Measurements from ENCODE around the gene TRNP1. TPM values are rescaled to one million over a fixed set of nuclear protein-coding genes. Genes with fewer than 3 reads are reported as not detected.

The TRNP1 gene
- total RNA-seq, 1 donor from 2014 or later: 22.7 TPM

- no peak for DNase-seq (ENCODE audit: low spot score)
- no peak for ATAC-seq
- intact Hi-C loops (cut with DNase I): loop anchor here (5.0 kb wide), 1 partner anchor 104 kb away; no protein-coding TSS in a partner anchor
Measured at GRCh38 chr1:26998429-26999300, 5.2 kb downstream of the TRNP1 start.

GRCh38 chr1:26999440-26999987 is 6.0 kb downstream of the TRNP1 start:
- DNase-seq (ENCODE audit: low spot score) (no peak), ATAC-seq (peak; percentile 65)
- intact Hi-C loops (cut with DNase I): loop anchor here (5.0 kb wide), 1 partner anchor 103 kb away; no protein-coding TSS in a partner anchor

- intact Hi-C loops (cut with DNase I): no loop called here
- no peak for DNase-seq (ENCODE audit: low spot score)
- ATAC-seq: no peak
Measured at GRCh38 chr1:27000090-27000816, 6.8 kb downstream of the TRNP1 start.

- ATAC-seq (no peak), DNase-seq (ENCODE audit: low spot score) (no peak)
- intact Hi-C loops (cut with DNase I): no loop called here
Measured at GRCh38 chr1:27000817-27001460, 7.4 kb downstream of the TRNP1 start.

GRCh38 chr1:27001570-27002360 is 8.3 kb downstream of the TRNP1 start:
- intact Hi-C loops (cut with DNase I): no loop called here
- DNase-seq (ENCODE audit: low spot score): peak; percentile 80
- ATAC-seq: peak; percentile 75

GRCh38 chr1:27003745-27004470 is 10.4 kb downstream of the TRNP1 start:
- intact Hi-C loops (cut with DNase I): no loop called here
- no peak for ATAC-seq
- DNase-seq (ENCODE audit: low spot score): no peak

- intact Hi-C loops (cut with DNase I): no loop called here
- DNase-seq (ENCODE audit: low spot score): no peak
- no peak for ATAC-seq
Measured at GRCh38 chr1:27004471-27005165, 11.1 kb downstream of the TRNP1 start.

- intact Hi-C loops (cut with DNase I): no loop called here
- DNase-seq (ENCODE audit: low spot score) (no peak), ATAC-seq (no peak)
Measured at GRCh38 chr1:27005166-27005530, 11.7 kb downstream of the TRNP1 start.

- no peak for DNase-seq (ENCODE audit: low spot score)
- no peak for ATAC-seq
- intact Hi-C loops (cut with DNase I): no loop called here
Measured at GRCh38 chr1:27005648-27006496, 12.4 kb downstream of the TRNP1 start.

- intact Hi-C loops (cut with DNase I): no loop called here
- ATAC-seq (no peak), DNase-seq (ENCODE audit: low spot score) (no peak)
Measured at GRCh38 chr1:27006683-27007082, 13.2 kb downstream of the TRNP1 start.

GRCh38 chr1:27007909-27008582 is 14.6 kb downstream of the TRNP1 start:
- DNase-seq (ENCODE audit: low spot score): no peak
- intact Hi-C loops (cut with DNase I): no loop called here
- ATAC-seq: no peak

GRCh38 chr1:27009601-27010197 is 16.2 kb downstream of the TRNP1 start:
- intact Hi-C loops (cut with DNase I): no loop called here
- ATAC-seq (no peak), DNase-seq (ENCODE audit: low spot score) (no peak)

- intact Hi-C loops (cut with DNase I): no loop called here
- no peak for DNase-seq (ENCODE audit: low spot score)
- no peak for ATAC-seq
Measured at GRCh38 chr1:27010226-27010994, 16.9 kb downstream of the TRNP1 start.

- ATAC-seq (no peak), DNase-seq (ENCODE audit: low spot score) (no peak)
- intact Hi-C loops (cut with DNase I): no loop called here
Measured at GRCh38 chr1:27011058-27011764, 17.7 kb downstream of the TRNP1 start.

Data from sciatic nerve (tissue), 2 donors.